Neural crest cell (in vitro differentiated cells): ENCODE data around the gene KIF21B. TPM values are rescaled to one million over a fixed set of nuclear protein-coding genes. Genes with fewer than 3 reads are reported as not detected.

ENCODE experiments used
- DNase-seq: peaks from one replicate; pipeline ENCODE4 v3.0.0; 2021; ENCODE audit warnings: low read depth, mixed read lengths, low spot score
- H3K27ac Mint-ChIP-seq: one replicate; pipeline ENCODE4 v1.8.0; 2021; ENCODE audit warnings: mild to moderate bottlenecking, mixed read lengths; ENCODE audit not compliant: unreplicated experiment
- H3K27me3 Mint-ChIP-seq: 2 replicates; pipeline ENCODE4 v1.8.0; 2021; ENCODE audit warnings: low read depth, mild to moderate bottlenecking, mixed read lengths
- H3K36me3 Mint-ChIP-seq: 2 replicates; pipeline ENCODE4 v1.8.0; 2021; ENCODE audit warnings: low read depth, mild to moderate bottlenecking, mixed read lengths
- H3K4me1 Mint-ChIP-seq: 2 replicates; pipeline ENCODE4 v1.8.0; 2021; ENCODE audit warnings: mixed read lengths
- H3K4me3 Mint-ChIP-seq: one replicate; pipeline ENCODE4 v1.8.0; 2021; ENCODE audit warnings: mild to moderate bottlenecking, mixed read lengths
- H3K9me3 Mint-ChIP-seq: 2 replicates; pipeline ENCODE4 v1.8.0; 2021; ENCODE audit warnings: mixed read lengths
- total RNA-seq: library from RNA; stranded (reverse); gene quantifications from 2 replicates; pipeline ENCODE4 v1.2.1, GENCODE V29; 2021
- TF ChIP-seq, protein P1 (sequence below): fragments of 200-600 bp; sonication (generic); conservative IDR thresholded peaks from 2 replicates; pipeline ENCODE4 v1.5.0; 2021; ENCODE audit warnings: antibody characterized with exemption, mild to moderate bottlenecking

Gene KIF21B
- total RNA-seq, 1 donor from 2014 or later: 28.9 TPM

DNA sequence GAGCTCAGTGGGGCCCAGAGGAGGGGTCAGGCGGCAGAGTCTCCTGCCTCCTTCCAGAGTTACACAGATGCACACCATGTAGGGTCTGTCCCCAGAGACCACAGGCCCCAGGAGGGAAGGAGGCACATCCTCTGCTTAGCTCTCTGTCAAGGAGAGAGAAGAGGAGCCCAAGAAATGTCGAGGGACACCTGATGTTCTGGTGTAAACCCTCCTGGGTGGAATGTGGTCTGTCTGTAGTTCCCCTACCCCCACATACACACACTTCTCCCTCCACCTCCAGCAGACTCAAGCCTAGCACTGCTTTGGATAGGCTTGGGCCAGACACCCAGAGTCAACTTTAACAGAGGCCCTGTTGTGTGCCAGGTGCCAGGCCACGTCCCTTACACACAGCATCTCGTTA lies 34.2 kb downstream of the KIF21B start:
- no peaks in the 10 kb centered on the region for H3K9me3 Mint-ChIP-seq
- TF ChIP-seq, protein P1, sequence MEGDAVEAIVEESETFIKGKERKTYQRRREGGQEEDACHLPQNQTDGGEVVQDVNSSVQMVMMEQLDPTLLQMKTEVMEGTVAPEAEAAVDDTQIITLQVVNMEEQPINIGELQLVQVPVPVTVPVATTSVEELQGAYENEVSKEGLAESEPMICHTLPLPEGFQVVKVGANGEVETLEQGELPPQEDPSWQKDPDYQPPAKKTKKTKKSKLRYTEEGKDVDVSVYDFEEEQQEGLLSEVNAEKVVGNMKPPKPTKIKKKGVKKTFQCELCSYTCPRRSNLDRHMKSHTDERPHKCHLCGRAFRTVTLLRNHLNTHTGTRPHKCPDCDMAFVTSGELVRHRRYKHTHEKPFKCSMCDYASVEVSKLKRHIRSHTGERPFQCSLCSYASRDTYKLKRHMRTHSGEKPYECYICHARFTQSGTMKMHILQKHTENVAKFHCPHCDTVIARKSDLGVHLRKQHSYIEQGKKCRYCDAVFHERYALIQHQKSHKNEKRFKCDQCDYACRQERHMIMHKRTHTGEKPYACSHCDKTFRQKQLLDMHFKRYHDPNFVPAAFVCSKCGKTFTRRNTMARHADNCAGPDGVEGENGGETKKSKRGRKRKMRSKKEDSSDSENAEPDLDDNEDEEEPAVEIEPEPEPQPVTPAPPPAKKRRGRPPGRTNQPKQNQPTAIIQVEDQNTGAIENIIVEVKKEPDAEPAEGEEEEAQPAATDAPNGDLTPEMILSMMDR: no peak
- peaks cover 4% of the 10 kb centered on the region for H3K36me3 Mint-ChIP-seq
- no peak overlapping the region for H3K4me3 Mint-ChIP-seq
- no peaks in the 10 kb centered on the region for H3K27me3 Mint-ChIP-seq
- H3K4me1 Mint-ChIP-seq: peaks cover 11% of the 10 kb centered on the region
- DNase-seq: no peak
- H3K27ac Mint-ChIP-seq: no peak overlapping the region

- TF ChIP-seq, protein P1: no peak
- H3K4me3 Mint-ChIP-seq: no peak overlapping the region
- DNase-seq: no peak
- peaks cover 11% of the 10 kb centered on the region for H3K4me1 Mint-ChIP-seq
- H3K27ac Mint-ChIP-seq: no peak overlapping the region
- H3K27me3 Mint-ChIP-seq: no peaks in the 10 kb centered on the region
- H3K36me3 Mint-ChIP-seq: peaks cover 4% of the 10 kb centered on the region
- no peaks in the 10 kb centered on the region for H3K9me3 Mint-ChIP-seq
These were observed 34.8 kb downstream of the KIF21B start for GRCh38 chr1:200988693-200989092.

- no peaks in the 10 kb centered on the region for H3K4me1 Mint-ChIP-seq
- H3K36me3 Mint-ChIP-seq: peaks cover 6% of the 10 kb centered on the region
- no peaks in the 10 kb centered on the region for H3K9me3 Mint-ChIP-seq
- TF ChIP-seq, protein P1: no peak
- H3K27me3 Mint-ChIP-seq: no peaks in the 10 kb centered on the region
- no peak for DNase-seq
- H3K4me3 Mint-ChIP-seq: no peak overlapping the region
- no peak overlapping the region for H3K27ac Mint-ChIP-seq
These were observed 38.0 kb downstream of the KIF21B start for GRCh38 chr1:200985481-200985880.

DNA sequence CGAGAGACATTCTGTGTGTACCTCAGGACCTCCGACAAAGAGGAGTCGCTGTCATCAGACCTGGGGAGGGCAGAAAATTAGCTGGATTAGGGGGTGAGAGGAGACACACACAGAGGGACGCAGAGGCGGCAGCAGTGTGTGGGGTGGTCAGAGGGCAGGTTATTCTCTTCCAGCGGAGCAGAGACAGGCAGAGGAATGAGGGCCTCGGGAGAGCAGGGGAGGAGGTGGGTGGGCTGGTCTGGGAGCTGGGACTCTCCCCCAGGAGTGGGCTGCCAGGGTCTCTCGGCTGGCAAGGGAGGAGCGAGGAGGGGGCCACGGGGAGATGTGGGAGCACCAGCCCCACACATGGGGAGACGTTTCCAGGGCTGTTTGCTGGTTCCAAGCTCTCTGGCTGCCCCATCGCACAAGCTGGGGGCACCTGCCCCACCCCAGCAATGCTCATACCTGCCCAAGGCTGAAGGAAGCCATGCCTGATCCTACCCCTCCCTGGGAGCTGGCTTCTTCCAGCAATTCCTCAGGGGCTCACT lies 40.4 kb downstream of the KIF21B start:
- Mint-ChIP-seq H3K4me1 (no peaks in the 10 kb centered on the region), H3K36me3 (peaks cover 17% of the 10 kb centered on the region), H3K27me3 (no peaks in the 10 kb centered on the region), H3K4me3 (no peak overlapping the region), H3K27ac (no peak overlapping the region), H3K9me3 (peaks cover 4% of the 10 kb centered on the region)
- DNase-seq: no peak
- TF ChIP-seq, protein P1: no peak

DNA sequence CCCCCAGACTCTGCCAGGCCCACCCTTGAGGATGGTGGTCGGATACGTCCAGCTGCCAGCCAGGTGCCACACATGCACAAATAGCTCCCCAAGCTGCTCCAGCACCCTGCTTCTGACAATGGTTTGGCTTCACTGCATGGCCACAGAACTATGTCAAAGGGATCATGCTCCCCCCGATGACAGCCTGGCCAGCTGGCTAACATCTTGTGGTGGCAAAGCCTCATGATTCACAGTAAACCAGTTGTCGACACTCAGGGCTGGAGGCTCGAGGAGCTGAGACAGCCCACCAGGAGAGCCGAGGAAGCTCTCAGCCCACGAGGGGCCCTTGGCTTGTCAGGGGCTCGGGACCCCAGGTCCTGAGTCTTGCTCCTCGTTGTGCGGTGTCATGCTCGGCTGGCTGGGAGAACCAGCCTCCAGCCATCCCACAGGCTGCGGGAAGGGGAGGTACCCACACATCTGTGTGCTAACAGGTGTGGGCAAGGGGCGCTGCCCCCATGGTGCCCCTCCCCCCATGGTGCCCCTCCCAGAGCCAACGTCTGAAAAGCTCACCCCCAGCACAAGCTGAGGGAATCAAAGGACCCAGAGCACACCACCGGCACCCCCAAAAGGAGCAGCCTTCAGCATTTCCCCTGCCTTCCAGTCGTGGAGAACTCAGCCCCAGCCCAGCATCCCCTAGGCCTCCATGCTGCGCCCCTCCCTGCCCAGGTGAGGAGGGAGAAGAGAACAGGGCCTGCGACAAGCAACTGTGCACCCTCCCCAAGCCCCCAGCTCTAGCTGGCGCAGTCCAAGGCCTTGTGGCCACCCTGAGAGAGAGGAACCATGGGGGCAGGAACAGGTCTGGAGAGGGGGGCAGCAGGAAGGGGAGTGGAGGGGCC lies 41.2 kb downstream of the KIF21B start:
- no peak for DNase-seq
- TF ChIP-seq, protein P1: no peak
- Mint-ChIP-seq H3K36me3 (peaks cover 17% of the 10 kb centered on the region), H3K27me3 (no peaks in the 10 kb centered on the region), H3K4me1 (no peaks in the 10 kb centered on the region), H3K4me3 (no peak overlapping the region), H3K27ac (no peak overlapping the region), H3K9me3 (peaks cover 4% of the 10 kb centered on the region)
